ENCODE measurements around the gene ZSWIM6.
"Not testable (repeated sequence)": the region's sequence is repeated elsewhere in the genome, so short reads cannot be mapped to it uniquely, and the experiment has no call there.

Gene ZSWIM6

GRCh38 chr5:61366497-61367240 is 34.6 kb downstream of the ZSWIM6 start:
- peak; percentile 15 for DNase-seq

- no peak for DNase-seq
Observed at GRCh38 chr5:61370506-61370905, 38.4 kb downstream of the ZSWIM6 start.

- DNase-seq, result no peak
Observed at GRCh38 chr5:61371474-61371873, 39.4 kb downstream of the ZSWIM6 start.

GRCh38 chr5:61379677-61380076 is 47.6 kb downstream of the ZSWIM6 start:
- DNase-seq, result no peak

GRCh38 chr5:61381968-61382367 is 49.9 kb downstream of the ZSWIM6 start:
- no peak for DNase-seq

- no peak for DNase-seq
Observed at GRCh38 chr5:61385627-61386026, 53.6 kb downstream of the ZSWIM6 start.

GRCh38 chr5:61386045-61386800 is 54.2 kb downstream of the ZSWIM6 start:
- DNase-seq, result no peak

- DNase-seq, result no peak
Observed at GRCh38 chr5:61389609-61390008, 57.6 kb downstream of the ZSWIM6 start.

GRCh38 chr5:61394078-61394704 is 62.1 kb downstream of the ZSWIM6 start:
- no peak for DNase-seq

GRCh38 chr5:61394793-61395192 is 62.7 kb downstream of the ZSWIM6 start:
- no peak for DNase-seq

- no peak for DNase-seq
Observed at GRCh38 chr5:61397238-61397637, 65.2 kb downstream of the ZSWIM6 start.

GRCh38 chr5:61397937-61398336 is 65.9 kb downstream of the ZSWIM6 start:
- DNase-seq, result no peak

GRCh38 chr5:61398440-61398839 is 66.4 kb downstream of the ZSWIM6 start:
- DNase-seq, result no peak

GRCh38 chr5:61399679-61400078 is 67.6 kb downstream of the ZSWIM6 start:
- DNase-seq, result no peak

GRCh38 chr5:61401726-61402125 is 69.7 kb downstream of the ZSWIM6 start:
- no peak for DNase-seq

- DNase-seq, result no peak
Observed at GRCh38 chr5:61402244-61402823, 70.3 kb downstream of the ZSWIM6 start.

- no peak for DNase-seq
Observed at GRCh38 chr5:61402970-61403900, 71.2 kb downstream of the ZSWIM6 start.

- no peak for DNase-seq
Observed at GRCh38 chr5:61405511-61406295, 73.6 kb downstream of the ZSWIM6 start.

- not testable (repeated sequence) for DNase-seq
Observed at GRCh38 chr5:61406497-61406896, 74.4 kb downstream of the ZSWIM6 start.

- no peak for DNase-seq
Observed at GRCh38 chr5:61407706-61408270, 75.7 kb downstream of the ZSWIM6 start.
